Erythroblast (primary cell): Measurements from ENCODE around the gene ERC2.

Experiments
- GATA1 ChIP-seq: IDR thresholded peaks from 2 replicates; pipeline ENCODE4 v1.6.1; 2011; ENCODE audit warnings: low read depth, mild to moderate bottlenecking, control low read depth, low read length, moderate library complexity
- POLR2A ChIP-seq: IDR thresholded peaks from 2 replicates; pipeline ENCODE4 v1.6.1; 2011; ENCODE audit warnings: mild to moderate bottlenecking, low read length

GRCh38 chr3:56303487-56303886, 164.8 kb downstream of the ERC2 start:
- TF ChIP-seq POLR2A (no peak), GATA1 (no peak)
